NCI-H1417 (cell line): Measurements from ENCODE around the gene HINT2.

Source experiments
- DNase-seq, 3 experiments: peaks; one replicate each; lab custom pipeline; 2025; lab: John Stamatoyannopoulos, UW

The HINT2 gene

GRCh38 chr9:35814841-35815543 lies at the start of gene HINT2:
Gene HINT2, minus strand, starts transcription at chr9:35815042. Its CDS starts 63 bp downstream, at chr9:35814979.
- peak; percentile 96 to 99 (median 97) for DNase-seq

GRCh38 chr9:35863583-35863982 lies 48.7 kb upstream of the HINT2 start:
- DNase-seq, result no peak

GRCh38 chr9:35862328-35862727 lies 47.5 kb upstream of the HINT2 start:
- no peak for DNase-seq

GRCh38 chr9:35861161-35861897 lies 46.5 kb upstream of the HINT2 start:
- DNase-seq, result no peak

- DNase-seq, result no peak
These were observed 45.1 kb upstream of the HINT2 start for GRCh38 chr9:35859990-35860339.

GRCh38 chr9:35859310-35859989 lies 44.6 kb upstream of the HINT2 start:
- DNase-seq, result peak in 1 of 3 experiments; percentile 2

- DNase-seq, result no peak
These were observed 43.6 kb upstream of the HINT2 start for GRCh38 chr9:35858458-35858857.

GRCh38 chr9:35856882-35857281 lies 42.0 kb upstream of the HINT2 start:
- no peak for DNase-seq

GRCh38 chr9:35856206-35856605 lies 41.4 kb upstream of the HINT2 start:
- no peak for DNase-seq

- DNase-seq, result no peak
These were observed 39.4 kb upstream of the HINT2 start for GRCh38 chr9:35854091-35854762.

- DNase-seq, result no peak
These were observed 38.3 kb upstream of the HINT2 start for GRCh38 chr9:35852876-35853865.

GRCh38 chr9:35852267-35852815 lies 37.5 kb upstream of the HINT2 start:
- DNase-seq, result no peak

GRCh38 chr9:35847792-35848572 lies 33.1 kb upstream of the HINT2 start:
- no peak for DNase-seq

GRCh38 chr9:35845824-35846771 lies 31.3 kb upstream of the HINT2 start:
- no peak for DNase-seq

GRCh38 chr9:35844628-35845270 lies 29.9 kb upstream of the HINT2 start:
- no peak for DNase-seq

GRCh38 chr9:35842795-35843194 lies 28.0 kb upstream of the HINT2 start:
- DNase-seq, result no peak

- DNase-seq, result no peak
These were observed 27.3 kb upstream of the HINT2 start for GRCh38 chr9:35842020-35842745.

GRCh38 chr9:35841645-35841900 lies 26.7 kb upstream of the HINT2 start:
- no peak for DNase-seq
